Right lobe of liver (tissue), 4 donors: Measurements from ENCODE around the gene UVRAG.

ENCODE experiments used
- POLR2A ChIP-seq: fragments of 450-650 bp; IDR thresholded peaks from one replicate; pipeline ENCODE4 v1.6.1; 2017; ENCODE audit warnings: antibody characterized with exemption, mild to moderate bottlenecking
- TF ChIP-seq, protein P1 (sequence below), 4 donors: fragments of 200-600 bp in 3 of 4; fragments of 450-650 bp in 1 of 4; IDR thresholded peaks; one replicate each; pipeline versions ENCODE4 v1.5.1 to v1.8.0; 2016 to 2022; ENCODE audit warnings: antibody characterized with exemption in 4 of 4, mild to moderate bottlenecking in 2 of 4
- donor health status: DM: no; HTN: no; CAD: no.
- donor health status: DM: no; HTN: no; CAD: no.
- donor health status: DM: no; HTN: yes; CAD: no.

DNA sequence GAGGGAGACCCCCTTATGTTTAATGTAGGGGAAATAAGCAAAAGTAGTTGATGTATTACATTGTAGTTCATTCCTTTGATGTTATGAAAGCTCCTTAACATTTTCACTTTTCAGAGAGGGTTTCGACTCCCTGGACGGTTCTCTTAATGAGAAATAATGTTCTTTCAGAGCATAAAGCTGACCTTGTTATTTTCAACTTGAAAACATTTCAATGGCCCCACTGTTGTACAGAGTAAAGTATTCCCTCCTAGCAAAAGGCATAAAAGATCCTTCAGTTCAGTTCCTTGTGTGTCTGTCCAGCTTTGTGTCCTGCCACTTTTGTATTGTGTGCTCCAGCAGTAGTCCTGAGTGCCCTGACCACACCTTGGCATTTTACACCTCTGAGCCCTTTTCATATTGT lies 63.9 kb downstream of the UVRAG start:
- TF ChIP-seq, protein P1, sequence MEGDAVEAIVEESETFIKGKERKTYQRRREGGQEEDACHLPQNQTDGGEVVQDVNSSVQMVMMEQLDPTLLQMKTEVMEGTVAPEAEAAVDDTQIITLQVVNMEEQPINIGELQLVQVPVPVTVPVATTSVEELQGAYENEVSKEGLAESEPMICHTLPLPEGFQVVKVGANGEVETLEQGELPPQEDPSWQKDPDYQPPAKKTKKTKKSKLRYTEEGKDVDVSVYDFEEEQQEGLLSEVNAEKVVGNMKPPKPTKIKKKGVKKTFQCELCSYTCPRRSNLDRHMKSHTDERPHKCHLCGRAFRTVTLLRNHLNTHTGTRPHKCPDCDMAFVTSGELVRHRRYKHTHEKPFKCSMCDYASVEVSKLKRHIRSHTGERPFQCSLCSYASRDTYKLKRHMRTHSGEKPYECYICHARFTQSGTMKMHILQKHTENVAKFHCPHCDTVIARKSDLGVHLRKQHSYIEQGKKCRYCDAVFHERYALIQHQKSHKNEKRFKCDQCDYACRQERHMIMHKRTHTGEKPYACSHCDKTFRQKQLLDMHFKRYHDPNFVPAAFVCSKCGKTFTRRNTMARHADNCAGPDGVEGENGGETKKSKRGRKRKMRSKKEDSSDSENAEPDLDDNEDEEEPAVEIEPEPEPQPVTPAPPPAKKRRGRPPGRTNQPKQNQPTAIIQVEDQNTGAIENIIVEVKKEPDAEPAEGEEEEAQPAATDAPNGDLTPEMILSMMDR (IDR thresholded peaks at IDR 0.05) = no peak
- TF ChIP-seq POLR2A = no peak
